ENCODE measurements around the gene ARSB.
"Not testable (repeated sequence)": the region's sequence is repeated elsewhere in the genome, so short reads cannot be mapped to it uniquely, and the experiment has no call there.

The ARSB gene

DNA sequence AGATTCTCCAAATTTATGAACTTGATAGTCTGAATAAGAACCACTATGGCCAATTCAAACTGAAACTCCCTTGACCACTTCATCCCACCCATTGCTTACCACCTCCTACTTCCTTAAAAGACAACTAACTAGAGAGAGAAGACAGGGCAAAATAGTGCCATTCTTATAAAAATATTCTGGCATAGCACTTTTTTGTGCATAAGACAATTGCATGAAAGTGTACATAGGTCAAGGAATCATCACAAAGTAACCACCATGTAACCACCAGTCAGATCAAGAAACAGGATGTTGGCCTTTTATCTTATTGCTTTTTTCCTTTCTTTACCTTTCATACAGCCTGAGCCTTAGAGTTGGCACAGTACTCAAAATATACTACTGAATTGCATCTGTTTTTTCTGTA, 8.1 kb upstream of the ARSB start:
- DNase-seq, result no peak

DNA sequence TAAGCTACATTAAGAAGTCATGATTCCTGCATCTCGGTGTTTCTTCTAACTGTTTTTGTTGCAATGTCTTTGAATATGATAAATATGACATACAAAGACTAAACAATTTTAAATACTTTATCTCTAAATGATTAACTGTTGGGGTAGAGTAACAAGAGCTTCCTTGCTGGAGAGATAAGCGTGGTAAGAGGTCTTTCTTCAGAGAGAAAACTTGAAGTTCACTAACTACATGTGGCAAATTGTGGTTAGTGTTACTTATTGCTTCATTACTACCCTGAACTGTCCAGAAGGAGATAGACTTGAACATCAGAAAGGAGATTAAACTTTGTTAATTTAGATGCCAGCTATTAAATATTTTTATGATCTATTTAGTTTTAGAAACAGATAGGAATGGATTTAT, 7.0 kb upstream of the ARSB start:
- DNase-seq, result no peak

- DNase-seq, result no peak
These were observed 4.0 kb upstream of the ARSB start for GRCh38 chr5:78989080-78989479.

- peak in 1 of 2 experiments; percentile 40 for DNase-seq
These were observed 664 bp upstream of the ARSB start for GRCh38 chr5:78985725-78986223.

- DNase-seq, result peak; percentile 88
These were observed 533 bp downstream of the ARSB start for GRCh38 chr5:78984439-78985115.

DNA sequence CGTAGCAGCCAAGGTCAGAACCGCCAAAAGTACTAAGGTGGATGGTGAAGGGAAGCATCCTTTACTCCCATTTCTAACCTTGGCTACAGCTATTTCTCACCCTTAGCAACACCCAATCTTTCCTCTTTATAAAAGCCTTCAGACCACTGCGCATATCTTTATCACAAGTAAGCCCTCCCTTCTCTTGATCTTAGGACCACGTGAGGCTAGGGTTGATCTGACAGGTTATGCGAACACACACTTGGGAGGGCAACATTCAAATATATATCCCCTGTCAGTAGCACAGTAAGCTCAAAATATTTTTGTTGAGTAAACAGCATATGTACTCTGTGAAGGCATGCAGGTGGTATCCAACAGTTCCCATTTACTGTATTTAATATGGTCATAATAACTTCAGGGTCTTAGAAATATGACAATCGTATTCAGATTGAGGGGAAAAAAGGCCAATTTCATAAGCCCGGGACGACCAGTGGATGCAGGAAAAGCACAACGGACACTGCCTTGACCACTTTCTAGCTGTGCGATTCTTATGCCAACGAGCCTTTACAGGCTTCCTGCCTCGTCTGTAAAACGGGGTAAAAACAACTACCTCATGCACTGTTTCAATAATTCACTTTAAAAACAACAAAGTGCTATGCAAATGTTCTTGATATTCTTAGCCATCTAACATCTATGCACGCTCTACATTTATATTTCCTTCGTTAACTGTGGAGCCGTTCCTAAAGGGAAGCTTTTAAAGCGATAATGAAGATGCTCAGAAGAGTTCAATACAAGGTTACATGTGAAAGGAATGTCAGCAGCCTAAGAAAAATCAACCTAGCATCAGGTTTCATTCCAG, 1.3 kb downstream of the ARSB start:
- DNase-seq, result no peak

- not testable (repeated sequence) for DNase-seq
These were observed 1.9 kb downstream of the ARSB start for GRCh38 chr5:78983194-78983593.

DNA sequence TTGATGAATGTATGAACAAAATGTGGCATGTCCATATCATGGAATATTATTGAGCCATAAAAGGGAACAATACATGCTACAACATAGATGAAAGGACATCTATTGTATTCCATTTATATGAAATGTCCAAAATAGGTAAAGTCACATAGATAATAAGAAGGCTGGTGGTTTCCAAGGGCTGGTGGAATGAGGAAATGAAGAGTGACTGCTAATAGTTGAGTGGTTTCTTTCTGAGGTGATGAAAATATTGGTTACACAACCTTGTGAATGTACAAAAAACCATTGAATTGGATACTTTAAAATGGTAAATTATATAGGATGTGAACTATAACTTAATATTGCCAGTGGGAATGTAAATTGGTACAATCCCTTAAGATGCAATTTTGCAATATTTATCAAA, 5.2 kb downstream of the ARSB start:
- no peak for DNase-seq

GRCh38 chr5:78979117-78979742, 5.9 kb downstream of the ARSB start:
- DNase-seq, result no peak

DNA sequence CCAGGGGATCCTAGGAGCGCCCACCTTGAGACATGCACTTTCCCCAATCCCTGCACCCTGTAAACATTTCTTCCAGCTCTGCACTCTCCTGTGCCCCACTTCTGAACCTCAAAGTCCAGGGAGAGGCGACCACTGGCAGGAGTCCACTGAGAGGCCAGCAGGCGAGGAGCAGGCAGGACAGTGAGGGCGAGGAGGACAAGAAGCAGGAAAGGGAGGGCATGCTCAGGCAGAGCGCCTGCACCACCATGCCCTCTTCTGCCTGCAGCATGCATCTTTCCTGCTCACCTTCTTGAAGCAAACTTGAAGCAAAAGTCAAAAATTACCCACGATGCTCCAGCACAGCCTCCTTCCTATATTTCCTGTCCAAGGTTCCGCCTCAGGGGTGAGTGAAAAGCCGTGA, 10.1 kb downstream of the ARSB start:
- no peak for DNase-seq

GRCh38 chr5:78974601-78975000, 10.5 kb downstream of the ARSB start:
- DNase-seq, result peak in 1 of 2 experiments; percentile 42

GRCh38 chr5:78974011-78974410, 11.1 kb downstream of the ARSB start:
- peak; percentile 86 to 90 for DNase-seq

- DNase-seq, result peak in 1 of 2 experiments; percentile 18
These were observed 12.3 kb downstream of the ARSB start for GRCh38 chr5:78972654-78973428.

DNA sequence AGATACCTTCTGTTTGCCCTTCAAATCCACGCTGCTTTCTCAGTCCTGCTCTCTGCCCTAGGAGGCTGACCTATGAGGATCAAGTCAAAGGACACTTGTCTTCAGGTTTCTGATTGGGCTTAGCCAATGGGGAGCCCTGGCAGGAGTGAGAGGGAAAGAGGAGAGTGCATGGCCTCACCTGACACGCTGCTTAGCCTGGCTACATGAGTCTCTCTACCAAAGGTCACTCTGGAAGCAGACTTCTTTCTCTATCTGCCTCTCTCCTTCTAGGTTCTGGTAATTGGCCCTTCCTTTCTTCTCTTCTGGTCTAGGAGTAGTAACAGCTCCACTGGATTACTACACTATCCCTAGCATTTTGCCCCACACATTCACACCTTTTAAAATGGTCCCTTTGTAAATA, 13.1 kb downstream of the ARSB start:
- DNase-seq, result no peak

DNA sequence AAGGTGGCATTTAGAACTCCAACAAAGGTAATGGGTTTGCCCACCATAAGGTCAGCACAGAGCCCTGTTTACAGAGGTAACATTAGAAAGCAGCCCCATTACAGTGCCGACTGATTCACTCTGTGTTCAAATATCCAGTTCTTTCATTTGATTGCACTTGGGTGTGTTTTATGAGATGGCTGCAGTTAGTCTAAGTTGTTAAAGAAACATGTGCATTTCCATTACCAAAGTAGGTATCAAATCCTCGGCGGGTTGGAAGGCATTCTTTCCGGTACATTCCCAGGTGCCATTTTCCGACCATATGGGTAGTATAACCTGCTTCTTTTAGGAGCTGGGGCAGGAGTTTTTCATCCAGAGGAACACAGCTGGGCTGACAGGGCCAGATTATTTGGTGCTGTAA, 16.3 kb downstream of the ARSB start:
- no peak for DNase-seq

DNA sequence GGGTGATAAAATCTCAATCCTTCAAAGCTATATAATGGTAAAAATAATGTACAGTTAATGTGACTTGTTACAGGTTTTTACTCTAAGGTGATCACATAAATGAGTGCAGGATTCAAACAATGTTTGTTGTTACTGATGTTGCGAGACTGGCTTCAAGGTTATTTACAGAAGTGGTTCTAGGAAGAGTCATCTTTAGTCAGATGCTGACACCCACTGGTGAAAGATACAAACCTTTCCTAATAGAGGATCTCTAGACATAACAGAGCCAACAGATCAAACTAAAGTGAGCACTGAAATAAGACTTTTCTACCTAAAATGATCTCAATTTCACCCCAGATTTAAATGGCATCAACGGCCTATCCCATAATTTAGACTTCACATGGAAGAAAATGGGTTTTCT, 20.2 kb downstream of the ARSB start:
- peak; percentile 6 to 67 for DNase-seq

- DNase-seq, result no peak
These were observed 23.4 kb downstream of the ARSB start for GRCh38 chr5:78961743-78962142.

- DNase-seq, result peak in 1 of 2 experiments; percentile 32
These were observed 25.3 kb downstream of the ARSB start for GRCh38 chr5:78959767-78960166.

DNA sequence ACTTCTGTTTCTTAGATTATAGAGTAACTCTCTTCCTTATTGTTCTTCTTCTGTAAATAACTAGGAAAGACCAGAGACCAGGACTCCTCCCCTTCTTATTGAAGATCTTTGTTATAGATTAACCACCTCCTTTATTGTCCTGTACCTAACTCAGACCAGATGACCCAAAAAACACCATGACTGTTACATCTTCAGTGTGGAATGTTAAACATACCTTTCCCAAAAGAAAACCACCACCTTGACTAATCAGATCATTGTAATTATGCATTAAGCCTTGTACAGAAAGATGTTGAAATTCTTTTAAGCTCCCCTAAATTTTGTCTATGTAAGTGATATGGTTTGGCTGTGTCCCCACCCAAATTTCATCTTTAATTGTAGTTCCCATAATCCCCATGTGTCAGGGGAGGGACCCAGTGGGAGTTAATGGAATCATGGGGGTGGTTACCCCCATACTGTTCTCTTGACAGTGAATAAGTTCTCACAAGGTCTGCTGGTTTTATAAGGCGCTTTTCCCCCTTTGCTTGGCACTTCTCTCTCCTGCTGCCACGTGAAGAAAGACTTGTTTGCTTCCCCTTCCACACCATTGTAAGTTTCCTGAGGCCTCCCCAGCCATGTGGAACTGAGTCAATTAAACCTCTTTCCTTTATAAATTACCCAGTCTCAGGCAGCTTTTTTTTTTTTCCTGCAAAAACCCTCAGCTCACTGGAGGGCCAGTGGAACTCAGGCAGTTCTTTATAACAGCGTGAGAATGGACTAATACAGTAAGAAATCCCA, 26.3 kb downstream of the ARSB start:
- no peak for DNase-seq

- DNase-seq, result no peak
These were observed 28.2 kb downstream of the ARSB start for GRCh38 chr5:78956901-78957300.

DNA sequence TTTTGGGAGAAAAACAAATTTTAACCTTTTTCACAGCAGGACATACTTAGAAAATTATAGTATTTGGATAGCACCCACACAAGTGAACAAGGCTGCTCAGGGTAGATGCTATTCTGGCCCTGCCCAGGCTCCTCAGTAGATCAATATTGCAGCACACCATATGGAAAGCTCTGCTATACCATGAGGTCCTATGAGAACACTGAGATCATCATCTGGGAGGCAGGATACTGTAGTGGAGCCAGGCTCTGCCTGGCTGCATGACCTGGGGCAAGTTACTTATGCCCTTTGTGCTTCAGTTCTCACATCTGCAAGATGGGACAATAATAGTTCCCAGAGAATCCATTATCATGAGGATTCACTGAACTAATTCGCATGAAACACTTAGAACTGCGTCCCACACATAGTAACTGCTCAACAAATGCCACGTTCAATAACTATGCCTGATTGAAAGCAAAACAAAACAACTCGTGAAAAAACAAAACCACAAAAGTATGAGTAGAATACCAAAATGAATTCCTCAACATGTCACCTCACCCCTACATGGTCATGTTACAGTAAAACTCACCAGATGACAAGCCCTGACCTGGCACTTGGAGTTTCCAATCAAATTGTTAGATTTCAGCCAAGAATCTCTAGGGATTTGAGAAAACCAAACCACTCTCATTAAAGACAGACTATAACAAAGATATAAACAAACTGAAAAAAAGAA, 31.9 kb downstream of the ARSB start:
- DNase-seq, result no peak
